Measurements from ENCODE around the gene KTN1.

- TF ChIP-seq EZH2 (IDR thresholded peaks at IDR 0.05; ENCODE audit: borderline replicate concordance, low read depth, low read length, severe bottlenecking) (no peak), CTCF (IDR thresholded peaks at IDR 0.05; ENCODE audit: borderline replicate concordance, extremely low read depth, low read length, poor library complexity, severe bottlenecking) (peak; percentile 73)
These were observed 152.0 kb downstream of the KTN1 start for GRCh38 chr14:55731881-55732498.
